MM.1S (cell line): ENCODE results near the gene KCNJ18.

Experiments used
- CTCF ChIP-seq: fragments of 300-600 bp; sonication (generic); IDR thresholded peaks from 2 replicates; pipeline ENCODE4 v1.5.1; 2016; ENCODE audit warnings: antibody characterized with exemption, low read length, mixed read lengths
- EZH2 ChIP-seq: fragments of 300-600 bp; sonication (generic); optimal IDR thresholded peaks from 2 replicates; pipeline ENCODE3; 2017; ENCODE audit warnings: low read depth, mild to moderate bottlenecking, antibody characterized with exemption, low read length, mixed read lengths
- EZH2phosphoT487 ChIP-seq: fragments of 300-600 bp; sonication (generic); IDR thresholded peaks from 2 replicates; pipeline ENCODE4 v1.6.1; 2018; ENCODE audit warnings: antibody characterized with exemption, low read length

GRCh38 chr17:21680366-21680765, 12.0 kb upstream of the KCNJ18 start:
- no peak for TF ChIP-seq CTCF
- no peak for TF ChIP-seq EZH2
- TF ChIP-seq EZH2phosphoT487 = no peak
